GM12878 (cell line): Measurements from ENCODE around the gene SLC25A30.

ENCODE experiments used
- ATF3 ChIP-seq: IDR thresholded peaks from 2 replicates; pipeline ENCODE4 v1.6.1; 2011; ENCODE audit warnings: low read depth, mild to moderate bottlenecking, low read length, moderate library complexity, borderline replicate concordance; ENCODE audit errors: extremely low read depth
- CHD2 ChIP-seq: IDR thresholded peaks from 2 replicates; pipeline ENCODE4 v1.6.1; 2011; ENCODE audit warnings: low read depth, low read length, improper control_type of control experiment, borderline replicate concordance
- FOXK2 ChIP-seq: fragments of 450-650 bp; IDR thresholded peaks from 2 replicates; pipeline ENCODE4 v1.6.1; 2017; ENCODE audit warnings: mild to moderate bottlenecking, moderate library complexity
- GABPA ChIP-seq: IDR thresholded peaks from 2 replicates; pipeline ENCODE4 v1.6.1; 2014; ENCODE audit warnings: antibody characterized with exemption, low read depth, mild to moderate bottlenecking, inconsistent platforms
- KAT2A ChIP-seq: conservative IDR thresholded peaks from 2 replicates; pipeline ENCODE4 v1.6.1; 2011; ENCODE audit warnings: low read depth, low read length; ENCODE audit not compliant: control insufficient read depth
- POLR2A ChIP-seq: IDR thresholded peaks from 2 replicates; pipeline ENCODE4 v1.6.1; 2011; ENCODE audit warnings: low read depth, mild to moderate bottlenecking, low read length
- SPI1 ChIP-seq: IDR thresholded peaks from 2 replicates; pipeline ENCODE4 v1.6.1; 2011; ENCODE audit warnings: low read depth, mild to moderate bottlenecking, low read length, moderate library complexity, borderline replicate concordance; ENCODE audit not compliant: insufficient read depth
- ZNF274 ChIP-seq: IDR thresholded peaks from one replicate; pipeline ENCODE4 v1.8.0; 2011; ENCODE audit not compliant: insufficient read length, insufficient read depth
- TF ChIP-seq, protein P1 (sequence below), 3 experiments: IDR thresholded peaks in 2 of 3; conservative IDR thresholded peaks in 1 of 3; 2 replicates each; pipeline ENCODE4 v1.5.1; 2011; ENCODE audit warnings: low read depth in 3 of 3, low read length in 3 of 3, mild to moderate bottlenecking in 3 of 3, control low read depth in 2 of 3, moderate library complexity in 2 of 3, inconsistent platforms in 1 of 3, mixed read lengths in 1 of 3; ENCODE audit not compliant: control insufficient read depth in 2 of 3, insufficient read depth in 1 of 3; ENCODE audit errors: extremely low read depth in 1 of 3
- TF ChIP-seq, protein P2 (sequence below): IDR thresholded peaks from 2 replicates; pipeline ENCODE4 v1.6.1; 2011; ENCODE audit warnings: low read depth, low read length, improper control_type of control experiment, borderline replicate concordance

DNA sequence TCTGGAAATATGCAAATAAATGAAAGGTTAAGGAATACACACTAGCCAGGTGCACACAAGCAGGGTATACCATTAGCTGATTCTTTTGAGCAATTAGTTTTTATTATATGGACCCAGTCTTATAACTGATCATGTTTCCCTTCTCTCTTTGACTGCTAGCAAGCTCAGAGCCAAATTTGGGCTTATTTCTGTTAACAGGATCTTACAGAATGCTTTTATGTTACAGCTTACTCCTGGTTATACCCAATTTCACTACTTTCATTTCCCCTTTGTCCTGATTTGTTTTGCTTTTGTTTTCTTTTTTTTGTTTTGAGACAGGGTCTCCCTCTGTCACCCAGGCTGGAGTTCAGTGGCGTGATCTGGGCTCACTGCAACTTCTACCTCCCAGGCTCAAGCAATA, 64.3 kb downstream of the SLC25A30 start:
- TF ChIP-seq POLR2A (no peak), CHD2 (no peak), ZNF274 (no peak), SPI1 (peak; percentile 76), ATF3 (no peak), FOXK2 (no peak), GABPA (no peak), KAT2A (no peak)
- TF ChIP-seq, protein P1, sequence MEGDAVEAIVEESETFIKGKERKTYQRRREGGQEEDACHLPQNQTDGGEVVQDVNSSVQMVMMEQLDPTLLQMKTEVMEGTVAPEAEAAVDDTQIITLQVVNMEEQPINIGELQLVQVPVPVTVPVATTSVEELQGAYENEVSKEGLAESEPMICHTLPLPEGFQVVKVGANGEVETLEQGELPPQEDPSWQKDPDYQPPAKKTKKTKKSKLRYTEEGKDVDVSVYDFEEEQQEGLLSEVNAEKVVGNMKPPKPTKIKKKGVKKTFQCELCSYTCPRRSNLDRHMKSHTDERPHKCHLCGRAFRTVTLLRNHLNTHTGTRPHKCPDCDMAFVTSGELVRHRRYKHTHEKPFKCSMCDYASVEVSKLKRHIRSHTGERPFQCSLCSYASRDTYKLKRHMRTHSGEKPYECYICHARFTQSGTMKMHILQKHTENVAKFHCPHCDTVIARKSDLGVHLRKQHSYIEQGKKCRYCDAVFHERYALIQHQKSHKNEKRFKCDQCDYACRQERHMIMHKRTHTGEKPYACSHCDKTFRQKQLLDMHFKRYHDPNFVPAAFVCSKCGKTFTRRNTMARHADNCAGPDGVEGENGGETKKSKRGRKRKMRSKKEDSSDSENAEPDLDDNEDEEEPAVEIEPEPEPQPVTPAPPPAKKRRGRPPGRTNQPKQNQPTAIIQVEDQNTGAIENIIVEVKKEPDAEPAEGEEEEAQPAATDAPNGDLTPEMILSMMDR (IDR thresholded peaks at IDR 0.05 in 2 of 3, conservative IDR thresholded peaks at IDR 0.05 in 1 of 3; ENCODE audit: control insufficient read depth in 2 of 3, extremely low read depth in 1 of 3, insufficient read depth in 1 of 3, low read depth in 3 of 3, low read length in 3 of 3), result no peak
- TF ChIP-seq, protein P2, sequence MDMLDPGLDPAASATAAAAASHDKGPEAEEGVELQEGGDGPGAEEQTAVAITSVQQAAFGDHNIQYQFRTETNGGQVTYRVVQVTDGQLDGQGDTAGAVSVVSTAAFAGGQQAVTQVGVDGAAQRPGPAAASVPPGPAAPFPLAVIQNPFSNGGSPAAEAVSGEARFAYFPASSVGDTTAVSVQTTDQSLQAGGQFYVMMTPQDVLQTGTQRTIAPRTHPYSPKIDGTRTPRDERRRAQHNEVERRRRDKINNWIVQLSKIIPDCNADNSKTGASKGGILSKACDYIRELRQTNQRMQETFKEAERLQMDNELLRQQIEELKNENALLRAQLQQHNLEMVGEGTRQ, result no peak
